Panc1 (cell line): Measurements from ENCODE around the gene C12orf75. TPM values are rescaled to one million over a fixed set of nuclear protein-coding genes. Genes with fewer than 3 reads are reported as not detected.

ENCODE experiments used
- ATAC-seq: fragments of 200-7000 bp; cut with Tn5 transposase; 2 replicates; pipeline ENCODE4 v1.9.1; 2020; ENCODE audit warnings: mild to moderate bottlenecking, moderate library complexity
- BruUV-seq: library from RNA; stranded (reverse); fragments of 400-500 nt; replicated peaks from 2 replicates; lab custom pipeline; 2021; lab: Mats Ljungman, UMichigan
- CTCF ChIA-PET: fragments of 300-600 bp; sonication (Branson Sonifier 250); formaldehyde crosslinking; loops from one replicate; lab custom pipeline; 2022; ENCODE audit warnings: antibody characterized with exemption; lab: Charles Lee
- POLR2A ChIA-PET: fragments of 300-600 bp; sonication (Branson Sonifier 250); formaldehyde crosslinking; loops from one replicate; lab custom pipeline; 2022; ENCODE audit warnings: antibody characterized with exemption; lab: Charles Lee
- DNase-seq: peaks from one replicate; pipeline ENCODE4 v3.0.0-alpha.2; 2010; ENCODE audit warnings: low read depth, low spot score
- H3K27ac ChIP-seq: 2 replicates; pipeline ENCODE4 v1.5.1; 2011; ENCODE audit warnings: mild to moderate bottlenecking, low read length, inconsistent platforms
- H3K27me3 ChIP-seq: fragments of 200-500 bp; sonication (Bioruptor generic); 2 replicates; pipeline ENCODE4 v1.6.0; 2014; ENCODE audit warnings: low read length, inconsistent platforms; ENCODE audit not compliant: control insufficient read depth, insufficient read depth
- H3K36me3 ChIP-seq: fragments of 200-500 bp; sonication (Bioruptor generic); 2 replicates; pipeline ENCODE4 v1.5.1; 2014; ENCODE audit warnings: inconsistent platforms, mild to moderate bottlenecking, low read length, moderate library complexity; ENCODE audit not compliant: control insufficient read depth, insufficient read depth
- H3K4me1 ChIP-seq: 2 replicates; pipeline ENCODE4 v1.5.1; 2011; ENCODE audit warnings: inconsistent platforms, mild to moderate bottlenecking, low read length, moderate library complexity; ENCODE audit not compliant: control insufficient read depth, insufficient read depth
- H3K4me3 ChIP-seq, 2 experiments: 2 replicates each; pipeline ENCODE4 v1.5.1; 2011 to 2012; ENCODE audit warnings: low read depth in 2 of 2, low read length in 2 of 2, mild to moderate bottlenecking in 2 of 2, inconsistent platforms in 1 of 2, moderate library complexity in 1 of 2
- H3K9me3 ChIP-seq: fragments of 200-500 bp; sonication (Bioruptor generic); 2 replicates; pipeline ENCODE4 v1.5.1; 2014; ENCODE audit warnings: low read depth, mild to moderate bottlenecking, inconsistent platforms, low read length, moderate library complexity; ENCODE audit not compliant: control insufficient read depth, insufficient read depth
- CTCF ChIP-seq: fragments of 450-650 bp; IDR thresholded peaks from 2 replicates; pipeline ENCODE4 v1.5.1; 2017; ENCODE audit warnings: mild to moderate bottlenecking
- POLR2AphosphoS5 ChIP-seq: IDR thresholded peaks from 2 replicates; pipeline ENCODE4 v1.6.1; 2012; ENCODE audit warnings: mild to moderate bottlenecking, low read depth, low read length, moderate library complexity
- REST ChIP-seq, 2 experiments: IDR thresholded peaks; 2 replicates each; pipeline ENCODE4 v1.6.1; 2011 to 2012; ENCODE audit warnings: low read depth in 2 of 2, control low read depth in 1 of 2, low read length in 1 of 2, mild to moderate bottlenecking in 1 of 2, moderate library complexity in 1 of 2; ENCODE audit not compliant: insufficient read depth in 1 of 2
- SIN3A ChIP-seq: IDR thresholded peaks from 2 replicates; pipeline ENCODE4 v1.6.1; 2012; ENCODE audit warnings: low read depth, mild to moderate bottlenecking, low read length, moderate library complexity, borderline replicate concordance; ENCODE audit not compliant: insufficient read depth
- TCF7L2 ChIP-seq: IDR thresholded peaks from 2 replicates; pipeline ENCODE4 v1.6.1; 2011; ENCODE audit warnings: mild to moderate bottlenecking, low read depth, low read length, inconsistent platforms
- in situ Hi-C: cut with HindIII; loops from 2 replicates; pipeline ENCODE4 v1.10.0; 2016; ENCODE audit warnings: low sequenced_read_pairs, low pct_unique_long_range_greater_than_20kb
- intact Hi-C: fragments of 100-400 bp; cut with micrococcal nuclease; formaldehyde crosslinking; loops from one replicate; pipeline ENCODE4 v1.10.0; 2022; ENCODE audit not compliant: unreplicated experiment
- total RNA-seq: library from RNA; stranded (reverse); gene quantifications from one replicate; pipeline ENCODE4 v1.2.1, GENCODE V29; 2021; ENCODE audit not compliant: unreplicated experiment

Gene C12orf75
- total RNA-seq, 1 experiment from 2014 or later: 132 TPM

GRCh38 chr12:105352052-105352451 lies 21.6 kb downstream of the C12orf75 start:
- intact Hi-C loops (loop anchor here (10.0 kb wide), 1 partner anchor 217 kb away; no protein-coding TSS in a partner anchor), in situ Hi-C loops (no loop called here)
- H3K4me1 ChIP-seq: peaks cover 12% of the 10 kb centered on the region
- H3K27ac ChIP-seq: no peak overlapping the region; the same call in 1 of the 2 replicates
- no peak overlapping the region for H3K4me3 ChIP-seq
- H3K27me3 ChIP-seq: no peaks in the 10 kb centered on the region
- ChIA-PET POLR2A (no interaction called here), CTCF (no interaction called here)
- no peaks in the 10 kb centered on the region for H3K9me3 ChIP-seq
- no TSS peak for BruUV-seq
- ATAC-seq (no peak), DNase-seq (no peak)
- H3K36me3 ChIP-seq: no peaks in the 10 kb centered on the region
- TF ChIP-seq REST (IDR thresholded peaks at IDR 0.05; ENCODE audit: insufficient read depth in 1 of 2, low read depth in 2 of 2, low read length in 1 of 2) (no peak), SIN3A (no peak), POLR2AphosphoS5 (no peak), TCF7L2 (no peak), CTCF (no peak)

GRCh38 chr12:105352940-105353635 lies 22.6 kb downstream of the C12orf75 start:
- ATAC-seq (no peak; the same call in 1 of the 2 replicates), DNase-seq (no peak)
- ChIA-PET POLR2A (no interaction called here), CTCF (no interaction called here)
- TF ChIP-seq REST (IDR thresholded peaks at IDR 0.05; ENCODE audit: insufficient read depth in 1 of 2, low read depth in 2 of 2, low read length in 1 of 2) (no peak), POLR2AphosphoS5 (peak; percentile 48; the same call in 1 of the 2 replicates), CTCF (no peak), TCF7L2 (peak; percentile 76), SIN3A (no peak)
- no peak overlapping the region for H3K4me3 ChIP-seq
- peak overlapping the region; percentile 54 for H3K27ac ChIP-seq
- H3K36me3 ChIP-seq: no peaks in the 10 kb centered on the region
- peaks cover 12% of the 10 kb centered on the region for H3K4me1 ChIP-seq
- no peaks in the 10 kb centered on the region for H3K27me3 ChIP-seq
- intact Hi-C loops: loop anchor here (10.0 kb wide), 1 partner anchor 218 kb away; no protein-coding TSS in a partner anchor
- no TSS peak for BruUV-seq
- in situ Hi-C loops: no loop called here
- no peaks in the 10 kb centered on the region for H3K9me3 ChIP-seq
